HepG2 (cell line): Measurements from ENCODE around the gene TTC24. TPM values are rescaled to one million over a fixed set of nuclear protein-coding genes. Genes with fewer than 3 reads are reported as not detected.

Source experiments
- CTCF ChIP-seq: sonication (generic); formaldehyde crosslinking; IDR thresholded peaks from 2 replicates; pipeline ENCODE4 v1.5.0; 2020; ENCODE audit warnings: mild to moderate bottlenecking, missing genetic modification reagents, moderate library complexity
- DR1 ChIP-seq: sonication (generic); formaldehyde crosslinking; IDR thresholded peaks from 2 replicates; pipeline ENCODE4 v1.8.0; 2021; ENCODE audit warnings: mild to moderate bottlenecking, missing genetic modification reagents, inconsistent platforms
- MXI1 ChIP-seq: IDR thresholded peaks from 3 replicates; pipeline ENCODE4 v1.6.1; 2012; ENCODE audit warnings: low read depth, low read length, inconsistent platforms, borderline replicate concordance
- PHF21A ChIP-seq: sonication (generic); formaldehyde crosslinking; IDR thresholded peaks from 2 replicates; pipeline ENCODE4 v1.5.0; 2020; ENCODE audit warnings: mild to moderate bottlenecking, missing genetic modification reagents
- SALL1 ChIP-seq: sonication (generic); formaldehyde crosslinking; IDR thresholded peaks from 2 replicates; pipeline ENCODE4 v1.8.0; 2022; ENCODE audit warnings: mild to moderate bottlenecking, missing genetic modification reagents
- SNAPC4 ChIP-seq: sonication (generic); formaldehyde crosslinking; IDR thresholded peaks from 2 replicates; pipeline ENCODE4 v1.4.0; 2020; ENCODE audit warnings: mild to moderate bottlenecking, missing genetic modification reagents
- SP4 ChIP-seq: sonication (generic); formaldehyde crosslinking; IDR thresholded peaks from 2 replicates; pipeline ENCODE4 v1.8.1; 2023; ENCODE audit warnings: mild to moderate bottlenecking, missing genetic modification reagents
- ZNF207 ChIP-seq: fragments of 450-650 bp; IDR thresholded peaks from 2 replicates; pipeline ENCODE4 v1.6.1; 2016; ENCODE audit warnings: antibody characterized with exemption, borderline replicate concordance
- ZSCAN22 ChIP-seq: sonication (generic); formaldehyde crosslinking; IDR thresholded peaks from 2 replicates; pipeline ENCODE4 v1.4.0; 2020; ENCODE audit warnings: mild to moderate bottlenecking, missing genetic modification reagents
- ZSCAN31 ChIP-seq: sonication (generic); formaldehyde crosslinking; IDR thresholded peaks from 2 replicates; pipeline ENCODE4 v1.5.0; 2020; ENCODE audit warnings: low read depth, mild to moderate bottlenecking, missing genetic modification reagents
- polyA plus RNA-seq, 8 experiments: library from polyadenylated mRNA; depleted of rRNA in 3 of 8; stranded (reverse) in 7 of 8; unstranded in 1 of 8; fragments of >200 nt; fragmentation: Illumina TruSeq in 4 of 8; extraction: Trizol in 4 of 8; gene quantifications; 2 replicates each; pipeline versions ENCODE4 v1.2.1 to v1.2.3, GENCODE V29; 2011 to 2016; ENCODE audit warnings: low read depth in 4 of 8, missing spikeins in 1 of 8, mixed read lengths in 1 of 8; ENCODE audit not compliant: insufficient read depth in 1 of 8
- total RNA-seq, 5 experiments: library from RNA; depleted of rRNA; stranded (reverse); fragments of >200 nt; fragmentation: Illumina TruSeq; extraction: Trizol; gene quantifications; 2 replicates each; pipeline ENCODE4 v1.2.3, GENCODE V29; 2016; ENCODE audit warnings: low read depth in 1 of 5
- TF ChIP-seq, protein P1 (sequence below): IDR thresholded peaks from 2 replicates; pipeline ENCODE4 v1.6.1; 2016; ENCODE audit warnings: low read depth, borderline replicate concordance
- TF ChIP-seq, protein P2 (sequence below): sonication (generic); formaldehyde crosslinking; IDR thresholded peaks from 2 replicates; pipeline ENCODE4 v1.5.0; 2020; ENCODE audit warnings: mild to moderate bottlenecking, missing genetic modification reagents
- TF ChIP-seq, protein P3 (sequence below): sonication (generic); formaldehyde crosslinking; IDR thresholded peaks from 2 replicates; pipeline ENCODE4 v1.8.1; 2023; ENCODE audit warnings: mild to moderate bottlenecking, moderate library complexity, missing genetic modification reagents
- TF ChIP-seq, protein P4 (sequence below): sonication (generic); formaldehyde crosslinking; IDR thresholded peaks from 2 replicates; pipeline ENCODE4 v1.8.1; 2023; ENCODE audit warnings: missing genetic modification reagents, mild to moderate bottlenecking, borderline replicate concordance

The TTC24 gene
- total and polyA plus RNA-seq, 2 of the 13 experiments (the other 11 are each of a cell fraction or from before 2014, with no cell fraction given): 0.13 to 0.18 TPM

DNA sequence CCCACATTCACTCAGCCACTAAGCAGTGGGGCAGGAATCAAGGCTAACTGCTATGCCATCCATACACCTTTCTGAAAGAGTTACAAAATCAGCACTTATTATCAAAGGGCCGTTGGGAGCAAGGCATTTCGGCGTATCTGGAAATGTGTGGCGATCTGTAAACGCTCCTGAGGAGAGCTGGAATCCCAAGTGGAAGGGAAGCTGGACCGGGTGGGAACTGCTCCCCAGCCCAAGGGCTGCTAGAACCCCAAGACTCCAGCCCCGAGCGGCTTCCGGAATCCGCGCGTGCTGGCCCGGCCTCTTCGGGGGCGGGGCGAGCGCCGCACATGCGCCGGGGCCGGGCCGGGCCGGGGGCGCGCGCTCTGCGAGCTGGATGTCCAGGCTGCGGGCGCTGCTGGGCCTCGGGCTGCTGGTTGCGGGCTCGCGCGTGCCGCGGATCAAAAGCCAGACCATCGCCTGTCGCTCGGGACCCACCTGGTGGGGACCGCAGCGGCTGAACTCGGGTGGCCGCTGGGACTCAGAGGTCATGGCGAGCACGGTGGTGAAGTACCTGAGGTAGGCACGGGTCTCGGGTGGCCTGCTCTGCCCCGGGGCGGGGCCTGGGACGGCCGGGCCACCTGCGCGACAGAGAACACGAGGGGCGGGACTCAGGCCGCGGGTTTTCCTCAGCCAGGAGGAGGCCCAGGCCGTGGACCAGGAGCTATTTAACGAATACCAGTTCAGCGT lies 12.1 kb downstream of the TTC24 start, which contains the start of gene NAXE (continued):
- TF ChIP-seq, protein P1, sequence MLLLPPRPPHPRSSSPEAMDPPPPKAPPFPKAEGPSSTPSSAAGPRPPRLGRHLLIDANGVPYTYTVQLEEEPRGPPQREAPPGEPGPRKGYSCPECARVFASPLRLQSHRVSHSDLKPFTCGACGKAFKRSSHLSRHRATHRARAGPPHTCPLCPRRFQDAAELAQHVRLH (CRISPR knock-in tag): peak; percentile 45; the same call in 1 of the 2 replicates
- TF ChIP-seq, protein P2, sequence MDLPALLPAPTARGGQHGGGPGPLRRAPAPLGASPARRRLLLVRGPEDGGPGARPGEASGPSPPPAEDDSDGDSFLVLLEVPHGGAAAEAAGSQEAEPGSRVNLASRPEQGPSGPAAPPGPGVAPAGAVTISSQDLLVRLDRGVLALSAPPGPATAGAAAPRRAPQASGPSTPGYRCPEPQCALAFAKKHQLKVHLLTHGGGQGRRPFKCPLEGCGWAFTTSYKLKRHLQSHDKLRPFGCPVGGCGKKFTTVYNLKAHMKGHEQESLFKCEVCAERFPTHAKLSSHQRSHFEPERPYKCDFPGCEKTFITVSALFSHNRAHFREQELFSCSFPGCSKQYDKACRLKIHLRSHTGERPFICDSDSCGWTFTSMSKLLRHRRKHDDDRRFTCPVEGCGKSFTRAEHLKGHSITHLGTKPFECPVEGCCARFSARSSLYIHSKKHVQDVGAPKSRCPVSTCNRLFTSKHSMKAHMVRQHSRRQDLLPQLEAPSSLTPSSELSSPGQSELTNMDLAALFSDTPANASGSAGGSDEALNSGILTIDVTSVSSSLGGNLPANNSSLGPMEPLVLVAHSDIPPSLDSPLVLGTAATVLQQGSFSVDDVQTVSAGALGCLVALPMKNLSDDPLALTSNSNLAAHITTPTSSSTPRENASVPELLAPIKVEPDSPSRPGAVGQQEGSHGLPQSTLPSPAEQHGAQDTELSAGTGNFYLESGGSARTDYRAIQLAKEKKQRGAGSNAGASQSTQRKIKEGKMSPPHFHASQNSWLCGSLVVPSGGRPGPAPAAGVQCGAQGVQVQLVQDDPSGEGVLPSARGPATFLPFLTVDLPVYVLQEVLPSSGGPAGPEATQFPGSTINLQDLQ (CRISPR knock-in tag): no peak
- peak; percentile 54; the same call in 1 of the 2 replicates for TF ChIP-seq ZSCAN31 (CRISPR knock-in tag)
- TF ChIP-seq ZSCAN22 (CRISPR knock-in tag): no peak
- peak; percentile 34; the same call in 1 of the 2 replicates for TF ChIP-seq SP4 (CRISPR knock-in tag)
- TF ChIP-seq, protein P3, sequence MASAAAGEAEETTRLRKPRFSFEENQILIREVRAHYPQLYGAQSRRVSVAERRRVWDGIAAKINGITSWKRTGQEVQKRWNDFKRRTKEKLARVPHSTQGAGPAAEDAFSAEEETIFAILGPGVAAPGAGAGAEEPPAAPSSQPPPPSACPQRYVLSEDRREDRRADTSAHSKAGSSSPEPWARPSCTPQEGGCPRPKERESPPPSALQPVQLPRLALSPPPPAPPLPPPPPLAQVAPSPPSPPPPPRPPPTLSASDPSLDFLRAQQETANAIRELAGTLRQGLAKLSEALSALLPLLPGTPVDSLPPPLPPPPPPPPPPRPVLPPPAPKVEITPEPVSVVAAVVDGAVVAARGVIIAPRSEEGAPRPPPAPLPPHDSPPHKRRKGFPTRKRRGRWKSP (CRISPR knock-in tag): 0 out of 2 replicates have a peak, but pooled peaks have one; percentile 39
- peak; percentile 58 for TF ChIP-seq SALL1 (CRISPR knock-in tag)
- TF ChIP-seq SNAPC4: no peak; the same call in 1 of the 2 replicates
- TF ChIP-seq MXI1: peak; percentile 59; the same call in 1 of the 3 replicates
- TF ChIP-seq CTCF: no peak
- TF ChIP-seq ZNF207: no peak
- TF ChIP-seq, protein P4, sequence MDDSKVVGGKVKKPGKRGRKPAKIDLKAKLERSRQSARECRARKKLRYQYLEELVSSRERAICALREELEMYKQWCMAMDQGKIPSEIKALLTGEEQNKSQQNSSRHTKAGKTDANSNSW: no peak
- no peak for TF ChIP-seq PHF21A (CRISPR knock-in tag)
- no peak for TF ChIP-seq DR1 (CRISPR knock-in tag)
